IgD-negative memory B cell (primary cell): ENCODE results near the gene SSR2. TPM values are rescaled to one million over a fixed set of nuclear protein-coding genes. Genes with fewer than 3 reads are reported as not detected.

ENCODE experiments used
- H3K27ac Mint-ChIP-seq, 3 donors: one replicate each; pipeline ENCODE4 v1.8.0; 2020 to 2022; ENCODE audit warnings: mild to moderate bottlenecking in 3 of 3, mixed read lengths in 3 of 3, moderate library complexity in 1 of 3
- H3K27me3 Mint-ChIP-seq: one replicate; pipeline ENCODE4 v1.8.0; 2021; ENCODE audit warnings: mixed read lengths
- H3K36me3 Mint-ChIP-seq: one replicate; pipeline ENCODE4 v1.8.0; 2020; ENCODE audit warnings: mild to moderate bottlenecking, mixed read lengths
- H3K4me1 Mint-ChIP-seq, 3 donors: one replicate each; pipeline ENCODE4 v1.8.0; 2020 to 2022; ENCODE audit warnings: mixed read lengths in 3 of 3, mild to moderate bottlenecking in 1 of 3
- H3K4me3 Mint-ChIP-seq, 4 donors: one replicate each; pipeline ENCODE4 v1.8.0; 2020 to 2022; ENCODE audit warnings: mild to moderate bottlenecking in 4 of 4, mixed read lengths in 4 of 4, moderate library complexity in 3 of 4
- H3K9me3 Mint-ChIP-seq, 3 donors: one replicate each; pipeline ENCODE4 v1.8.0; 2020 to 2021; ENCODE audit warnings: mixed read lengths in 3 of 3, mild to moderate bottlenecking in 1 of 3
- polyA plus RNA-seq: library from polyadenylated mRNA; unstranded; fragments of 300-500 nt; fragmentation: Illumina TruSeq; gene quantifications from one replicate; pipeline ENCODE4 v1.2.3, GENCODE V29; 2021

Gene SSR2
- polyA plus RNA-seq, 1 donor from 2014 or later: 257 TPM

DNA sequence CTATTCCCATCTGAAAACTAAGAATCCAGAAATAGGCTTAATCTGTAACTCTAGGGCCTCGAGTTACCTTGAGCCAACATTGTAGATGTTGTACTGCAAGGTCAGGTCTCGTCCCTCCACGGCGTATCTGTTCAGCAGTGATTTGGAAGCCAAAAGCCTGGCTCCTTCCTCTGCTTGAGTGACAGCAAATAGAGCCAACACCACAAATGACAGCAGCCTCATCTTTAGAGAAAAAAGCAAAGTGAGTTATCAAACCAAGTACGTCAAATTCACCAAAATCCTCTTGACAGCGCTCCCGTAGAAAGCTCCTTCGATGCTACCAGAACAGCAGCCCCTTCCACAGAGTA, 832 bp downstream of the SSR2 start:
- Mint-ChIP-seq H3K27ac (peak overlapping the region in 2 of 3 donors; percentile 96 to 97), H3K27me3 (no peaks in the 10 kb centered on the region), H3K4me1 (peaks cover 17 to 26% (median 18%) of the 10 kb centered on the region in 3 donors), H3K9me3 (no peaks in the 10 kb centered on the region), H3K36me3 (no peaks in the 10 kb centered on the region), H3K4me3 (peak overlapping the region; percentile 91 to 99 (median 98))

DNA sequence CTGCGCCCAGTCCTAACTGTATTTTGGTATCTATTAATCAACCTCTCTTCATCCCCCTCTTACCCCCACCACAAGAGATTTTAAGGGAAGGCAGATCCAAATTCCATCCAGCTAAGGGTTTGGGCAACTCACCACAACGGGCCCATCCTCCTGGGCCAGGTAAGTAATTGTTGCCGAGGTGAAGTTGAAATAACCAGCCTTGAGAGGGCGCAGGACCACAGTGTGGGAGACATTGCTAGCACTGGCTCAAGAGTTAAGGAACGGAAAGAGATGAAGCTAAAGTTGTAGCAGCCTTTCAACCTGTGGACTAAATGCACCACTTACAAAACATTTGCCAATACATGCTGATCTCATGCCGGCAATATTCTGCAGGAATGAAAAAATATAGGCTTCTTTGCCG, 5.9 kb downstream of the SSR2 start:
- peak overlapping the region in 1 of 3 donors; percentile 85 for H3K27ac Mint-ChIP-seq
- peaks cover 6% of the 10 kb centered on the region for H3K36me3 Mint-ChIP-seq
- no peaks in the 10 kb centered on the region for H3K9me3 Mint-ChIP-seq
- no peaks in the 10 kb centered on the region for H3K27me3 Mint-ChIP-seq
- H3K4me3 Mint-ChIP-seq: no peak overlapping the region
- peaks cover 26 to 29% (median 27%) of the 10 kb centered on the region in 3 donors for H3K4me1 Mint-ChIP-seq

DNA sequence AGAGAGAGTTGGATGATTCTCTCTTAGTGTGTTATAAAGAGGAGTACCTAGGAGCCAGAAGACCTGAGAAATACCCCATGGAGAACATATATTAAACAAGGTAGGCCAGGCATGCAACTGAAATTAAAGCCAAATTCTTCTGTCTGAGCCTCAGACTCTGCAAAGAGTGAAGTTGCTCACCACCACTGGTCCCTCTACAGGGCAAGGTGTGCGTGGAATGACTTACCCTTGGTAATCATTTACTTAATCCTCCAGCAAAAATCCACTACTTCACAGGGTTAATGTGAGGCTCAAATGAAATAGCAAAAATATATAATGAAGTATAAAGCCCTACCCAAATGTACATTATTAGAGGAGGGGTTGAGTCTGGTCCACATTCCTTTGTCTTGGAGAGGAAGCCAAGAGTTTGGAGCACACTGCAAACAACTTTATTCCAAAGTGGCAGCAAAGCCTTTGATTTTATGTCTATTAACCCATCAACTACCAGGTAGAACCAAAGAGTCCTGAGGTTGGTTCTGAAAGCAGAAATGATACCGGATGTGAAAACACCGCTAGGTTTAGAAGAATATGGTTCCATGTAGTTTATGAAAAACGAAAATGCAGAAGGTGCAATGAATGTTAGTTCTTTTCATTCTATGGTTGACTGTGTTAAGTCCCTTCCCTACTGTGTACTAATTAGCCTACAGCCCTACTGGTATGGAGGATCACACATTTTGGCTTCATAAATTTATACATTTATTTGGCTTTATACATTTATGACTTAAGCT, 8.5 kb downstream of the SSR2 start:
- Mint-ChIP-seq H3K36me3 (peaks cover 6% of the 10 kb centered on the region), H3K27me3 (no peaks in the 10 kb centered on the region), H3K9me3 (no peaks in the 10 kb centered on the region), H3K4me3 (peak overlapping the region in 3 of 4 donors; percentile 16 to 82 (median 65)), H3K4me1 (peaks cover 16 to 20% (median 19%) of the 10 kb centered on the region in 3 donors), H3K27ac (peak overlapping the region; percentile 2 to 61 (median 57))

DNA sequence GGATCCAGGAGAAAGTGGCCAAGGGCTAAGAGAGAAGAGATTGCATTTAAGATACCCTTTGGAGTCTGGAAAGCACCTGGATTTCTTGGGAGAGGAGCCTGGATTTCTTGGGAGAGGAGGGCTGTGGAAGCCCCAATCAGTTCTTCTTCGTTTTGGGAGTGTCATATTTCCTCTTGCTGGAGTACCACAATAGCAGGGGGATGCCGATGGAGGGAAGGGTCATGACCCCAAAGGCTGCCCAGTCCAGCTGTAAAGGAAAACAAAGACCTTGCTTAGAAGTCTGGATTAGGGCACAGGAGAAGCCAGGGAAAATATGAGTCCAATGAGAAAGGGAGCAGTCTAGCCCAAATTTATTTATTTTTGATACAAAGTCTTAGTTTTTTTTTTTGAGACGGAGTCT, 11.3 kb downstream of the SSR2 start:
- H3K4me1 Mint-ChIP-seq: peaks cover 16 to 19% (median 17%) of the 10 kb centered on the region in 3 donors
- peaks cover 5% of the 10 kb centered on the region for H3K36me3 Mint-ChIP-seq
- H3K27ac Mint-ChIP-seq: no peak overlapping the region
- no peak overlapping the region for H3K4me3 Mint-ChIP-seq
- no peaks in the 10 kb centered on the region for H3K9me3 Mint-ChIP-seq
- no peaks in the 10 kb centered on the region for H3K27me3 Mint-ChIP-seq

DNA sequence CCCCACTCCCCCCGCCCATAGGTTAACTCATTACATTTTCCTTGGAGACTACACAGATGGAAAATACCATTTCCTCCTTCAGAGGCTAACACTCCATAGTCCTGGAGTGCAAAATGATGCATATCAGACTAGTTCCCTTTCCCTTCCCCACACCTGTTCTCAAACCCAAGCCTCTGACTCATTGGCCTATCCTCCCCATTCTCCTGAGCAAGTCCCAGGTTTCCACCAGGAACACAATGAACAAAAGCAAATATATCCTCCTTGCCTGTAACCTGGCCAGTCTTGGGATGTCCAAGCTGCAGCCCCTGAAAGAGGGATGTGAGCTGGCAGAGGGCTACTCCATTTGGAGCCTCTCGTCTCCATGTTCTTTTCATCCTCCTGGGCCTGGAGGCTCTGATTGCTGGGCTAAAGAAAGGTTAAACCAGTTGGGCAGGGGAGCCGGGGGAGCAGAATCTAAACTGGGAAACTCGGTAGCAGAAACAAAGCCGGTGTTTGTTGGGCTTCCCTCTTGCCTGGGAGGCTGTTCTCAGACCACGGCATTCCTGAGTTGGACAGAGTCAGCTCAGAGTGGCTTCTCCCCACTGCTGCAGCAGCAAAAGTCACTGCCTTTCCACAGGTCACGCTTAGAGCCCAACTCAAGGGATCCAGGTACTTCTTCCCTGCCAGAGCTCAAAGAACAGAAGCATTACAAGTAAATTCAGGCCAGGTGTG, 13.9 kb downstream of the SSR2 start:
- H3K4me3 Mint-ChIP-seq: no peak overlapping the region
- H3K36me3 Mint-ChIP-seq: peaks cover 5% of the 10 kb centered on the region
- peaks cover 2% of the 10 kb centered on the region for H3K27me3 Mint-ChIP-seq
- H3K27ac Mint-ChIP-seq: no peak overlapping the region
- H3K4me1 Mint-ChIP-seq: peaks cover 0 to 4% (median 2%) of the 10 kb centered on the region in 3 donors
- no peaks in the 10 kb centered on the region for H3K9me3 Mint-ChIP-seq

DNA sequence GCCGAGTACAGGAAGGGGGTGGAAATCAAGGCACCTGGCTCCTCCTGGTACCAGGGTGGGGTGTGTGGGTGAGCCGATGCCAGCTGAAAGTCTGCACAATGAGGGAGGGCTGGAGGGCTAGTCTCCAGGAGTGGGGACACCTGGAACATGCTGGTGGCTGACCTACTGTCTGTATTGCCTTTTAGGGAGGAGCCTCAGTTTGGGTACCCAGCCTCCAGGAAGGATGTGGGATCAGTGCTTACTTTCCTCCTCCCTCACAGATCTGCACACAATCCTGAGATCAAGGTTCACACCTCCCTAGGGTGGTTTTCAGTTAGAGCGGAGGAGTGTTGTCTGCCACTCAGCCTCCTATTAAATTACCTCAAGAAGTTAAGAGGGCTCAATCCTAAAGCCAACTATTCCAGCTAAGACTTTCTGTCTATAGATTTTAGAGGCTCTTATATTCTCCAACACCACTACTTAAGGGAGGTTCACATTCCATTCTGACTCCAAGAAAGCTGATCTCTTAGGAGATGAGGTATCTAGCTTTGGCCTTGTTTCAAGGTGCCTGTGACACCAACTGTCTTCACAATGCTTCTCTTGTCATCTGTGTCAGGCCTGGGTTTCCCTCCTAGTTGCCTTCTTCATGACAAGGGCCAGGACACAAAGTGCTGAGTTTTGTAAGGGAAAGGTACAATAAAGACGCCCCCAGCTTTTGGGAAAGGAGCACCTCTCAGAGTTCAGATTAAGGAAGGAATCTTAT, 15.7 kb downstream of the SSR2 start:
- Mint-ChIP-seq H3K4me1 (peaks cover 0 to 2% (median 0%) of the 10 kb centered on the region in 3 donors), H3K4me3 (no peak overlapping the region), H3K27me3 (peaks cover 2% of the 10 kb centered on the region), H3K27ac (peak overlapping the region in 1 of 3 donors; percentile 64), H3K36me3 (peaks cover 3% of the 10 kb centered on the region), H3K9me3 (no peaks in the 10 kb centered on the region)

DNA sequence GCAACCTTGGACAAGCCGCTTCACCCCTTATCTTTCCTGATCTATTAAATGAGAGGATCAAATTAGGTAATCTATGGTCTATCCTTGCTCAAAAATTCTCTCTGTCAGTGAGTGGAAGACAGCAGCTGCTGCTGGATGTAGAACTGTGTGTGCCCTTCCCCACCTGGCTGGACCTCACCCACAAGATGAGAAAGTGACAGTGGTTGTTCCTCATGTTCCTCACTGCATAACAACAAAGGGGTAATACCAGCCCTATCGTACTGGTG, 16.9 kb downstream of the SSR2 start:
- H3K36me3 Mint-ChIP-seq: peaks cover 3% of the 10 kb centered on the region
- H3K27me3 Mint-ChIP-seq: peaks cover 2% of the 10 kb centered on the region
- H3K9me3 Mint-ChIP-seq: no peaks in the 10 kb centered on the region
- peaks cover 0 to 2% (median 0%) of the 10 kb centered on the region in 3 donors for H3K4me1 Mint-ChIP-seq
- H3K27ac Mint-ChIP-seq: peak overlapping the region in 1 of 3 donors; percentile 40
- H3K4me3 Mint-ChIP-seq: no peak overlapping the region

DNA sequence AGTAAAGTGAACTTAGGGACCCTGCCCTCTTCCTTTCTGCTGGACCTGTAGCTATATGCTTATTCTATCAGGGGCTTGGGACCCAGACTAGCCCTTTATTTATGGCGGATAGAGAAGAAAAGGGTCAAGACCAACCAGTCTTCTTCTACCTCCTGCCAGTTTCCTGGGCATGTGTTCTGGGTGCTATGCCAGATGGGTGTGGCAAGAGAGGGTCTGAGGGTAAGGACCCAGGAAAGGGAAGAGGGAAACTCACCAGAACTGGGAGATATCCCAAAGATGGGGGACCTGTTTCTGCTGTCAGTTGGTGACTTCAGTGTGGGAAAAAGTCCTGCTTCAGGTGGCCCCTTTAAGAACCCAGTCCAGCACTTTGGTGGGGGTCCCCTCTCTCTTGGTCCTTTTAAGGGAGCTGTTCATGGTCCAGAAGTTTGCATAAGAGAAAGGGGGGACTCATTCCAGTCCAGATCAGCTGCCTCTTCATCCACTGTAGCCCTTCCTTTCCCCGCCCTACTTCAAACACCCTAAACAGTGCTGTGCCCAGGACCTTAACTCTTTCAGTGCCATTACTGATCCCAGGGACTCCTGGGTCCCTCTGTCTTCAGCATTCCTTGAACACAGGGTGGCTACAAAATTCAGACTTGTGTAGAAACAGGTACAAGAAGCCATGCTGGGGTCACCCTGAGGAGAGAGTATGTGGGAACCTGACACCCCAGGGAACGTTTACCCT, 18.4 kb downstream of the SSR2 start:
- H3K4me3 Mint-ChIP-seq: no peak overlapping the region
- H3K27ac Mint-ChIP-seq: no peak overlapping the region
- H3K27me3 Mint-ChIP-seq: peaks cover 2% of the 10 kb centered on the region
- H3K4me1 Mint-ChIP-seq: peaks cover 0 to 2% (median 0%) of the 10 kb centered on the region in 3 donors
- H3K36me3 Mint-ChIP-seq: peaks cover 3% of the 10 kb centered on the region
- no peaks in the 10 kb centered on the region for H3K9me3 Mint-ChIP-seq

DNA sequence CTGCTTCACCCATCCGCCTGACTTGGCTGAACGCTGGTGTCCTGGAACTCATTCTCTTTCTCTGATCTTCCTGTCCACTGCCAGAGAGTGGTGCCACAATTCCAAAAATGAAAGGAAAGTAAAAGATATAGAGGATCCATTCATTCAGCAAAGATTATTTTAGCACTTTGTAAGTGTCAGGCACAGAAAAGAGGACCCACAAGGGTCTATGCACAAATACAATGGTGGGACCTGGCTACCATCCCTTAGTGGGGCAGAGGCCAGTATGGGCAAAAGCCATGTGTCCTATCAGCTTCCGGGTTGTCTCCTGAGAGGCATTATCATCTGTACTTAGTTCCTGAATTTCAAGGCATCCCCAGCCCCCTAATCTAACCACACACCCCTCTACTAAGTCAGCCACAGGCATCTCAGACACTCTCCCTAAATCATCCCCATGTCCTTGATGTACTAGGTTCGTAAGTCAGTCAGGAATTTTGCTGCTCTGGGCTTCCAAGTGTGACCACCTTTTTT, 19.0 kb downstream of the SSR2 start:
- peak overlapping the region in 1 of 3 donors; percentile 71 for H3K27ac Mint-ChIP-seq
- peaks cover 3% of the 10 kb centered on the region for H3K36me3 Mint-ChIP-seq
- peaks cover 2% of the 10 kb centered on the region for H3K27me3 Mint-ChIP-seq
- H3K4me3 Mint-ChIP-seq: no peak overlapping the region
- peaks cover 0 to 2% (median 0%) of the 10 kb centered on the region in 3 donors for H3K4me1 Mint-ChIP-seq
- no peaks in the 10 kb centered on the region for H3K9me3 Mint-ChIP-seq

DNA sequence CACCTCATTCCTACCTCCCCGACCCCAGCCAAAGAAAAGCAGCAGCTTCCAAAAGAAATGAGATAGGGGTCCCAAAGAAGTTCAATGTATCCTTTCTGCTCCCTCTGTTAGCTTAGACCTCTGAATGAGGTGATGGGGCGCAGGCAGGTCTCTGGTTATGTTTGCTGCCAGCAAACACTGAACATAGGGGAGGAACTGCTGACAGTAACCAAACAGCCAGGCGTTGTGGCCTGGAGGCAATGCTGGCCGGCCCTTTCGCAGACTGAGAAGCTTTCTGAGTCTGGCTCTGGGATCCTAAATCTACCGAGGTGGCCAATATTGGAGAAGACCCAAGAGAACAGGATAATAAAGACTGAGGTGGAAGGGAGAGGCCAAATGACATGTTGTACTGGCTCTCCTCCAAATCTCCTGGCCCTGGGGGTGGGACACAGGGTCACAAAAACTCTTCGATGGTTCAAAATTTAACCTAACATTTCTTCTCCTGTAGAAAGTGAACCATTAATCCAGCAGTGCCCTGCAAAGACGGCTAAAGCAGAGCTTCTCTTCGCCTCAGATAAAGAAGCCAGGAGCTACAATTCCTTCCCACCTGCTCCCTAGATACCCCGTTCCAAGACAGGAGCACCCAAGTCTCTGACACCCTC, 19.6 kb downstream of the SSR2 start:
- no peaks in the 10 kb centered on the region for H3K9me3 Mint-ChIP-seq
- H3K4me1 Mint-ChIP-seq: peaks cover 0 to 2% (median 0%) of the 10 kb centered on the region in 3 donors
- peaks cover 2% of the 10 kb centered on the region for H3K27me3 Mint-ChIP-seq
- H3K27ac Mint-ChIP-seq: peak overlapping the region in 1 of 3 donors; percentile 71
- H3K36me3 Mint-ChIP-seq: peaks cover 3% of the 10 kb centered on the region
- no peak overlapping the region for H3K4me3 Mint-ChIP-seq

DNA sequence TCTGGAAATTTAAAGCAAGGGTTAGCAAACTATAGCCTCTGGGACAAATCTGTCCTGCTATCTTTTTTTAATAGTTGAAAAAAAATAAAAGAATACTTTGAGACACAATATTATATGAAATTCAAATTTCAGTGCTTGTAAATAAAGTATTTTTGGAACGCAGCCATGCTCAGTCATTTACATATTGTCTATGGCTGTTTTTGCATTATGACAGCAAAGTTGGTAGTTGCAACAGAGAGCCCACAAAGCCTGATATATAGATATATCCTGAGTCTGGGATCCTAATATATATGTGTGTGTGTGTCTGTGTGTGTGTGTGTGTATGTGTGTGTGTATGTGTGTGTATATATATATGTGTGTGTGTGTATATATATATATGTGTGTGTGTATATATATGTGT, 20.8 kb downstream of the SSR2 start:
- peaks cover 2% of the 10 kb centered on the region for H3K27me3 Mint-ChIP-seq

DNA sequence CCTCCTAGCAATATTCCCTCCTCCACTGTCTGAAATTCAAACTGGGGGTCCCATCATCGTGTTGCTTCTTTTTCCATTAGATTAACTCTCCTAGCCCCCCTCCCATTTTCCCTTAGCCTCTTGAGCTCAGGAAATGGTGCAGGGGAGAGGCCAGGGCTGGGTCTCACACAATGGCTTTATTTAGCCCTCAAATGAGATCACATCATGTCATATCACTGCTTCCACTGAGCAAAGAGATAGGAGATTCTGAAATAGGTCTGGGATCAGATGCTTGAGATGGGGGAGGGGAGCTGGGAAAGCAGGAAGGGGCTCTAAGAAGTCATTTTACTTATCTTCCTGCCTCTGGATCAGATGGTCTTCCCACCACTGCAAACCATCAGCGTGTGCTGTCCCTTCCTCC, 24.6 kb downstream of the SSR2 start:
- H3K27me3 Mint-ChIP-seq: peaks cover 1% of the 10 kb centered on the region
- H3K9me3 Mint-ChIP-seq: no peaks in the 10 kb centered on the region

More for the DNA sequence above, 20.8 kb downstream of the SSR2 start:
- Mint-ChIP-seq H3K4me3 (no peak overlapping the region), H3K9me3 (no peaks in the 10 kb centered on the region), H3K27ac (no peak overlapping the region), H3K4me1 (peaks cover 0 to 2% (median 0%) of the 10 kb centered on the region in 3 donors), H3K36me3 (peaks cover 3% of the 10 kb centered on the region)

DNA sequence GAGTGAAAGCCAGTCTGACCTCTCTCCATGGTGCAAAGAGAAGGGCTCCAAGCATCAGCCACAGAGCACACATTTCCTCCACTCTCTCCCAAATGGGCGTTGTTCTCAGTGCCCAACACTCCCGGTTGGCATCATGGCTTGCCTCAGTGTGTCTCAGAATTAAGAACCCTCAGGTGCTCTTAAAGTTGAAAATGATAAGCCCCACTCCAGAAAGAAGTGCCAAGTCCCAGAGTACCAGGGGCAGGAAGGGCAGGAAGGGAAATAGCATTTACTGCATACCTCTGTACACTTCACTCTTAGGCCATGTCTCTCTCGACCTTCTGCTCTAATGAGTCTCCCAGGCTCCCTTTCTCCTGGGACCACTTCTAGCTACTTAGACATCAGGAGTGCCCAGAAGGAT, 27.2 kb downstream of the SSR2 start:
- H3K27ac Mint-ChIP-seq: no peak overlapping the region
- H3K4me1 Mint-ChIP-seq: peaks cover 10 to 16% (median 13%) of the 10 kb centered on the region in 3 donors
- H3K27me3 Mint-ChIP-seq: peaks cover 1% of the 10 kb centered on the region
- no peaks in the 10 kb centered on the region for H3K36me3 Mint-ChIP-seq
- H3K9me3 Mint-ChIP-seq: no peaks in the 10 kb centered on the region
- H3K4me3 Mint-ChIP-seq: no peak overlapping the region

More for the DNA sequence above, 24.6 kb downstream of the SSR2 start:
- H3K27ac Mint-ChIP-seq: peak overlapping the region in 1 of 3 donors; percentile 73
- no peak overlapping the region for H3K4me3 Mint-ChIP-seq
- no peaks in the 10 kb centered on the region for H3K4me1 Mint-ChIP-seq
- H3K36me3 Mint-ChIP-seq: peaks cover 3% of the 10 kb centered on the region
